Activated CD4-positive, alpha-beta T cell treated with anti-CD3 and anti-CD28 coated beads, Interleukin-2, amount 50 U/mL, for 4 hours (primary cell): ENCODE results near the gene DTYMK.
"Not testable (repeated sequence)": the region's sequence is repeated elsewhere in the genome, so short reads cannot be mapped to it uniquely, and the experiment has no call there.

Experiments
- DNase-seq, 2 experiments: peaks; one replicate each; pipeline ENCODE4 v3.0.0-alpha.2; 2020

The DTYMK gene

DNA sequence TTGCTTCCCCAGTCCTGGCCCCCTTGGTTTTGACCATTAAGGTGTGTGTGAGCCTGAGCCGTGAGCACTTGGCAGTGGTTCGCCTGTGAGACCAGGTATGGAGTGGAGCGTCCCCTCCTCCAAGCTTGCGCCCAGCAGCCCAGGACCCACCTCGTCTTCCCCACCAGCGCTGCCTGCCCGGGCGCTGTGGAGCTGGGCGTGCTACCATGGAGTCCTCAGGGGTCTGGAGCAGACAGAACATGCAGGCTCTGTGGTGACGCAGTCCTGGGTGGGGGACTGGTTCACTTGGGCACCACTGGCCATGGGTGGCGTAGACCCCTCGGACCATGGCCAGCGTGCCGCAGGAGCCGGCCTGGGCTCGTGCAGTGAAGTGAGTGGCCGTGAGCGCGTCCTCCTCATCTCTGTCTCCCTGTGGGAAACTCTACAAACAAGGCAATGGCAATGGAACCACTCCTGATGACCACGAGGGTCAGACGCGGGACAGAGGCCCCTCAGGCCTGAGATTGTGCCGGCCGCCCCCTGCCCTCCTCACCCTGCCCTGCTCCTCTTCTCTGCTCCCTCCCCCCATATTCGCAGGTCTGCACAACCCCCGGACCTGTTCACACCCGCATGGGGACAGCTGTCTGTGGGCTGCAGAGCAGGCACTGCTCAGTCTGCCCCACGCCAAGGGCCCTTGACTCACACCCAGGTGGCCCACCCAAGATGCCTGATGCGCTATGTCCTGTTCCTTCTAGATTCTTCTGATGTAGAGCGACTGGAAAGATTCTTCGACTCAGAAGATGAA lies 15.0 kb downstream of the DTYMK start:
- DNase-seq: no peak

- DNase-seq: no peak
Observed at GRCh38 chr2:241670333-241671110, 16.1 kb downstream of the DTYMK start.

DNA sequence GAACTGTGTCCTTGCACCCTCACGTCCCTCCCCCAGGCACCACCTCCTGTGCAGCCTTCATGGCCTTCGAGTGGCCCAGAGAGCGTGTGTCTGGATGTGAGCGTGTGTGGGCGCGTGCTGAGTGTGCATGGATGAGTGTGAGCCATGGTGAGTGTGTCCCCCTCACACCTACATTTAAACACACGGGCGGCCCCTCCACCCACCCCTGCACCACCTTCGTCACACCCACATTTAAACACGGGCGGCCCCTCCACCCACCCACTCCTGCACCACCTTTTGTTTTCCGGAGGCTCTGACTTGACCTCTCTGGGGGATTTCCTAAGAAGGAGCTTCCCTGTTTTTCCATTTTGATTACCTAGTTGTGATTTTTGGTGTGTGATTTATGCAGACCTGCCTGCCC lies 17.8 kb downstream of the DTYMK start:
- DNase-seq: no peak

DNA sequence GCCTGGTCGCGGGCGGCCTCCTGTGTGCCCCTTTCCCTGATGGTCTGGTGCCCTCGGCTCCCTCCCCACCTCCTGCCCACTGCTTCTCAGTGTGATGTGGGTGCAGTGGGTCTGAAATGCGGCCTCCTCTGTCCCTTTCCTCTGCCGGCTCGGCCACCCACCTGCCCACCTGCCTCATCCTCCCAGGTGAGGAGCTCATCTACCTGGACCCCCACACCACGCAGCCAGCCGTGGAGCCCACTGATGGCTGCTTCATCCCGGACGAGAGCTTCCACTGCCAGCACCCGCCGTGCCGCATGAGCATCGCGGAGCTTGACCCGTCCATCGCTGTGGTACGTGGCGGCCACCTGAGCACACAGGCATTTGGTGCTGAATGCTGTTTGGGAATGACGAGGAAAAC lies 18.3 kb downstream of the DTYMK start:
- DNase-seq: no peak

- DNase-seq: no peak
Observed at GRCh38 chr2:241666627-241667400, 19.8 kb downstream of the DTYMK start.

DNA sequence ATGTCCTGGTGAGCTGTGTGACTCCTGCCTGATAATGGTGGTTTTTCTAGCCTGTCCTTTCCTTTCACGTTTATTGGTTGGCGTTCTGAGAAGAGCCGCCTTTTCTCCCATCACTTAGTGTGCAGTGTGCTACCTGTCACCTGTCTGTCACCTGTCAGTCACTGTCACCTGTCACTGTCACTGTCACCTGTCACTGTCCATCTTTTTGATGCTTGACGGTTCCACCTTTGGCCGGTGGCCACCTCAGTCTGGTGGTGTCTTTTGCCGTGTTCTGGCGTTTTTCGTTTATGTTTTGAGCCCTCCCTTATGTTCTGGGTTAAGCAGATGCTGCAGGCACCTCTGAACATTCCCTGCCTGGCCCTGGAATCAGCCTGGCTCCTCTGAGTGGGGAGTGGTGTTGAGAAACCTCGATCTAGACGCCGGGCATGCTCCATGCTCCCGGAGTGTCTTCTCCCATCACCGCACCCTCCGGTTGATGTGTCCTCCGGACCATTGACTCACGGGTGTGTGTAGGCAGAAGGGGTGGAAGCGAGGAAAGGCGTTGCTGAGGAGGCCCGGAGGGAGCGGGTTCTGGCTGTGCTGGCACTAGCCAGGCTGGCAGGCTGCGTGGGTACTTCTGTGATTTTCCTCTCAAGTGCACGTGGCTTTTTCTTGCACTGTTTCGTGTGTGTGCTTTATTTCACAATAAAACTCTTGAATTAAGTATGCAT lies 20.7 kb downstream of the DTYMK start:
- no peak for DNase-seq

DNA sequence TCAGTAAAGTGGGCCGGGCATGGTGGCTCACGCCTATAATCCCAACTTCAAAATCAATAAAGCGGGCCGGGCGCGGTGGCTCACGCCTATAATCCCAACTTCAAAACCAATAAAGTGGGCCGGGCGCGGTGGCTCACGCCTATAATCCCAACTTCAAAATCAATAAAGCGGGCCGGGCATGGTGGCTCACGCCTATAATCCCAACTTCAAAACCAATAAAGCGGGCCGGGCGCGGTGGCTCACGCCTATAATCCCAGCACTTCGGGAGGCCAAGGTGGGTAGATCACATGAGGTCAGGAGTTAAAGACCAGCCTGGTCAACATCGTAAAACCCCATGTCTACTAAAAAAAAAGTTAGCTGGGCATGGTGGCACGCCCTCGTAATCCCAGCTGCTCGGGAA lies 23.9 kb downstream of the DTYMK start:
- not testable (repeated sequence) for DNase-seq

DNA sequence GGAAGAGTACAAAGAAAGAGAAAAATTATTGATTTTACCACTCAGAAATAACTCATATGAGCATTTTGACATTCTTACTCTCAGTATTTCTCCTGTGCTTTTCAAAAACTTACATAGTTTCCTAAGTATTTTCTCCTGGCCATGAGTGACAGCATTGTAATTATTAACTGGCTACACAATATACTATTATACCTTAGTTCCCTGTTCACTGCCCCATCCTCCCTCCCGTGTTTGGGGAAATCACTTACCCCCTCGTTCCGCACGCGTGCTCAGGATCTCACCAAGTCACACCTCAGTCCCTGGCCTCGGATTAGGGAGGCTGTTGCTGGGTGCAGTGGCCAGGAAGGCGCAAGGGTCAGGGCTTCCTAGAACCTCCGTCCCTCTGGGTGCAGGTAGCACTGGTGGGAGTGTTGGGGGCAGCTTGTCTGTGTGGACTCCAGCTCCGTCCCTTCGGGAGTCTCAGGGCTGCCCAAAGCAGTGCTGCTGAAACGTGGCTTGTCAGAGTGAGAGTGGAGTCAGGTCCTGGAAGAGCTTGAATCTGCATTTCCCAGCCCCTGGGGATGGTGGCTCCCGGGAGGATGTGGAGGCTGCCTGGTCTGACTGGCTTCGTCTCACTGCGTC lies 25.9 kb downstream of the DTYMK start:
- no peak for DNase-seq

DNA sequence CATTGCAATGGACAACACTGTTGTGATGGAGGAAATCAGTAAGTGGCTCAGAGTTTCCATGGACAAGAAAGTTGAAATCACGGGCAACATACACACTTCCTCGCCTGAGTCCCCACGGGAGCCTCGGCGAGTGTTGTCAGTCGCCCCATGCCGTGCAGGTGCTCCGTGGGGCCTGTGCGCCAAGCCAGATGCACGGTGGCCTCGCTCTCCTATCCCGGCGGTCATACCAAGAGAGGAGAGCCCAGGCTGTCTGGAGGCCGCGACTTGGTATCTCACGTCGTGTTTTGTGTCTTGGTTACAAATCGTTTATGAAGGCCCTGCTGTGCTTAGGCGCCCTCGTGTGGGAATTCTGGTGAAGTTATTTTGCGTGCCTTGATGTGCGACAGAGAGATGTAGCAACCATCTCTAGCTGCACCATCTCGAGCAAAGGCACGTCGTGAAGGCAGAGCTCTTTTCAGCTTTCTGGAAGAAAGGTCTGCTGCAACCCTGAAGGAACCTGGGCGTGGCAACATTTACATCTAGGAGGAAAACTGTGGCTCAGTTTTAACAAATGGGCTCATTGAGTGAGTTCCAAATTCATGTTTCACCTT lies 27.4 kb downstream of the DTYMK start:
- peak; percentile 16 to 27 for DNase-seq

DNA sequence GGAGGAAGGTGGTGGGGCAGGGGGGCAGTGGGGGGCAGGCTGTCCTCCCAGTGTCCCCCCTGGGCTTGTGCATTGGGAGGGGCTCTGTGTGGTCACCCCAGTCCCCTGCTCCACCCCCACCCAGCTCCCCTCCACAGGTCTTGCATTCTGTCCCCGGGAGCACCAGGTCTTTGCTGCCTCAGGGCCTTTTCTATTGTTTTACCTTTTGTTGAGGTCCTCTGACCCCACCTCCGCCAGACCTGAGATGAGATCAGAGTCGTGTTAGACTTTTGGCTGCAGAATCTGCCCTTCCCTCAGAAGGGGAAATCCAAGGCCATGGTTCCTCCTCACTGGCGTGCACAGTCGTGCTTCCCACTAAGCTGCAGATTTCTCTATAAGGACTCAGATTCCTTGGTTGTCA lies 28.3 kb downstream of the DTYMK start:
- no peak for DNase-seq

DNA sequence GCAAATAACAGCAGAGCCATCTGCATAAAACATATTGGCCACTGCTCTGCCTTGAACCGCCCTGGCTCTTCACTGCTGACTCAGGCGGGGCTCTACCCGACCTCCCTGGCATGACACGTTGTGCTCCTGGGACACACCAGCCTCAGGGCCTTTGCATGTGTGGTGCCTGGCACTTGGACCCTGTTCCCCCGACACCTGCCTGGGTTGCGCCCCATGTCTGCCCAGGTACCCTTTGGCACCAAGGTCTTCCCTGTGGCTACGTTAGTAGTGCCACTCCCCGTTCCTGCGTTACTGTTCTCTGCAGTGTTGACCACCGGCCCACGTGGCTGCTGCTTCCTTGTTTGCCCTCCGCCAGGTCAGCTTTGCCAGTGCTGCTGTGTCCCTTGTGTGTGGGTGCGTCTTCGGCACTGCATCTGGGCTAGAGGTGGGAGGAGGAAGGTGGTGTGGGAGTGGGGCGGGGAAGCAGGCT lies 28.8 kb downstream of the DTYMK start:
- no peak for DNase-seq

DNA sequence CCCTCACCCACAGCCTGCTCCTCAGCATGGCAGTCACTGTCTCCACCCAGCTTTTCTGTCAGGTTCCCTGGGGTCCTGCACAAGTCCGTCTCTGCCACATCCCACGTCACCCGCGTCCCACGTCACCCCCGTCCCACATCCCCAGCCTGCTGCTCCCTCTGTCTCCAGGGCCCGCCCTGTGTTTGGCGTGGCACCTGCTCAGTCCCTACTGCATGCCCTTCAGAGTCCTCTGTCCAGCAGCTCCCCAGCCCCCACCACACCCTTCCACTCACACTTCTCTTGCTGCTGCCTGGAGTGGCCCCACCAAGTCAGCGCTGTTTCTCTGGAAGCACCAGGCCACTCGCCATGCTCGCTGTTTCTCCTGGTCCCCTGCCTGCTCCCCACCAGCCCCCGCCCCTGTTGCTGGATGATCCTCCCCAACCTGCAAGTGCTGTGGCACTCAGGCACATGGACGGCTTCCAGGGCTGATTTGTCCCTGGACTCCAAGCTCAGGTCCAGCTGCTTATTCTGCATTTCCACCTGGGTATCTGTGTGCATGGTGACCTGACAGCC lies 30.3 kb downstream of the DTYMK start:
- DNase-seq: no peak

DNA sequence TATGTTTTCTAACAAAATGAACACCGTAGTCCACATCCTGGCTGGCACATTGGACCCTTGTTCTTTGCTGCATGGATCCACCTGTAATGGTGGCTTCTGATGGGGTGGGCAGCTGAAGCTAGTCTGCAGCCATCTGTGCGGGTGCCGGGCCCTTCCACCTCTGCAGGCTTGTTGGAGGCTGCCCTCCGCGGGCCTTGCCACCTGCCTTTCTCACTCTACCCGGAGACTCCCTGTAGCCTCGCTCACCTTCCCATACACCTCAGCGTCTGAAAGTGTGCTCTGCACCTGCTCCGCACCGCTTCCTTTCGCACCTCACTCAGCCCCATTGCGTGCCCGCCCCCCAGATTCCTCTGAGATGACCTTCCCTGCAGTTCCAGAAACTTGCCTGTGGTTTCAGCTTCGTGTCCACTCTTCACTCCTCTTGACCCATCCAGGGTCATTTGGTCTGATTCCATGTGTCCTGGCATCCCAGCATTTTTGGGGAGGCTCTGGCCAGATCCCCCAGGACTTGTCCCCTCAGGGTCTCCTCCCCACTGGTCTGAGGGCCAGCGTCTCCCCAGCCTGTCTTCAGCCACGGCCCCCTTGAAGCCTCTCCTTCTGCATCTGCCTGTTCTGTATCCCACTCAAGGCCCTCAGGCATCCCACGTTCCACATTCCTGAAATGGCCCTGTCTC lies 31.0 kb downstream of the DTYMK start:
- DNase-seq: no peak

- DNase-seq: no peak
Observed at GRCh38 chr2:241654551-241654950, 32.1 kb downstream of the DTYMK start.

DNA sequence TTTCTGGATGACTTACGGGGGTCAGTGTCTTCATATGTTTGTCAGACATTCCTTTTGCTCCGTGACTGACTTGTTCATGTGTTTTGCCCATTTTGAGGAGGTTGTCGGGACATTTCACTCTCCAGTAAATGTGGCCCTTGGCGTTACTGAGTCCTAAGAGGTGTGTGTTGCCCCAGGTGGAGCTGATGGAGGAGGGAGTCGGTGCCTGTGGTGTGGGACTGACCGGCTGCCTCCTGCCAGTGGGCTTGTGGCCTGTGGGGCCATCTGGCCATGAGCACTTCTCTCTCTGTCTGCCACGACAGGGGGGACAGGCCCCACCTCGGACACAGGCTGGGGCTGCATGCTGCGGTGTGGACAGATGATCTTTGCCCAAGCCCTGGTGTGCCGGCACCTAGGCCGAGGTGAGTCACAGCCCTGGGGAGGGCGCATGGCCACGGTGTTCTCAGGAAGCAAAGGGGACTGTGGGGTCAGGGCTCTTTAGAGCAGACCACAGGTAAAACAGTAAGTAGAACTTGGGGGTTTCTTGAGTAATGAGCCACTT lies 33.3 kb downstream of the DTYMK start:
- no peak for DNase-seq

GRCh38 chr2:241652722-241653121 lies 33.9 kb downstream of the DTYMK start:
- no peak for DNase-seq

- no peak for DNase-seq
Observed at GRCh38 chr2:241652142-241652541, 34.5 kb downstream of the DTYMK start.

DNA sequence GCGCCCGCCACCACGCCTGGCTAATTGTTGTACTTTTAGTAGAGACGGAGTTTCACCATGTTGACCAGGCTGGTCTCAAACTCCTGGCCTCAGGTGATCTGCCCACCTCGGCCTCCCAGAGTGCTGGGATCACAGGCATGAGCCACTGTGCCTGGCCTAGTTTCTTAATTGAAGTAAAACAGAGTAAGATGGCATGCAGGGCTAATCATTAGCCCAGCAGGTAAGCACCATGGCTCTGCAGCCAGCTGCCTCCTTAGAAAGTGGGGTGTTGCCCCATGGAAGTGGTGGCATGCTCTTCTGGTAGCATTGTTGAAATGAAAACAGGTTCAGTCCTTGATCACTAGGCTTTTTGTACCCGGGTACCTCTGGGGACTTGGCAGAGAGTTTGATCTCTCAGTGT lies 36.7 kb downstream of the DTYMK start:
- DNase-seq: no peak

DNA sequence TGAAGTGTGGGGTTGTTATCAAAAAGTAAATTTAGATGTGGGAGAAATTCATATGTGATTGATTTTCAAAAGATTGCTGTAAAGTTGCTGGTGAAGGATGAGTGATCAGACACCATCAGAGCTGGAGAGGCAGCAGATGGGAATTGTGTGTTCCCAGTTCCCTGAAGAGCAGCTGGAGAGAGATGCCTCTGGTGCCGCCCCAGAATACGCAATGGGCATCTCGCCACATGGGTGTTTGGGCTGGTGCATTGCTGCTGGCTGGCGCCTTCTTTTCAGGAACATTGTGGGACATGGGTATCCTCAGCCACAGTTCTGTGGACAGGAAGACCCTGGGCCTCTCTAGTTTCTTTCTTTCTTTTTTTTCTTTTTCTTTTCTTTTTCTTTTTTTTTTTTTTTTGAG lies 37.2 kb downstream of the DTYMK start:
- no peak for DNase-seq

DNA sequence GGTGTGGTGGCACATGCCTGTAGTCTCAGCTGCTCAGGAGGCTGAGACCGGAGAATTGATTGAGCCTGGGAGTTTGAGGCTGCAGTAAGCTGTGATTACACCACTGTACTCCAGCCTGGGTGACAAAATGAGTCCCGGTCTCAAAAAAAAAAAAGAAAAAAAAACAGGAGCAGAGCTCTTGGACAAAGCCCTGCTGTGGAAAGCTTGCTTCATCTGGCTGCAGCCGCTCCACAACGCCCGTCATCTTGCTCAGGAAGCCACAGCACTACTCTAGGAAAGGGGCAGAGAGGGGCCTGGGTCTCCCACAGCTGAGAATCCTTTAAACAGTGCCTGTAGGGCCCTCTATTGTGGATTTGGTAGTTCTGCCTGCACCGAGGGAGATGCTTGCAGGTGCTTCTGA lies 38.2 kb downstream of the DTYMK start:
- no peak for DNase-seq
